Activated CD4-positive, CD25-positive, alpha-beta regulatory T cell (primary cell): ENCODE data around the gene CLTCL1.
"Not testable (repeated sequence)": the region's sequence is repeated elsewhere in the genome, so short reads cannot be mapped to it uniquely, and the experiment has no call there.

Experiments used
- DNase-seq, 4 experiments: peaks; one replicate each; lab custom pipeline; 2025; lab: John Stamatoyannopoulos, UW

CLTCL1 gene

DNA sequence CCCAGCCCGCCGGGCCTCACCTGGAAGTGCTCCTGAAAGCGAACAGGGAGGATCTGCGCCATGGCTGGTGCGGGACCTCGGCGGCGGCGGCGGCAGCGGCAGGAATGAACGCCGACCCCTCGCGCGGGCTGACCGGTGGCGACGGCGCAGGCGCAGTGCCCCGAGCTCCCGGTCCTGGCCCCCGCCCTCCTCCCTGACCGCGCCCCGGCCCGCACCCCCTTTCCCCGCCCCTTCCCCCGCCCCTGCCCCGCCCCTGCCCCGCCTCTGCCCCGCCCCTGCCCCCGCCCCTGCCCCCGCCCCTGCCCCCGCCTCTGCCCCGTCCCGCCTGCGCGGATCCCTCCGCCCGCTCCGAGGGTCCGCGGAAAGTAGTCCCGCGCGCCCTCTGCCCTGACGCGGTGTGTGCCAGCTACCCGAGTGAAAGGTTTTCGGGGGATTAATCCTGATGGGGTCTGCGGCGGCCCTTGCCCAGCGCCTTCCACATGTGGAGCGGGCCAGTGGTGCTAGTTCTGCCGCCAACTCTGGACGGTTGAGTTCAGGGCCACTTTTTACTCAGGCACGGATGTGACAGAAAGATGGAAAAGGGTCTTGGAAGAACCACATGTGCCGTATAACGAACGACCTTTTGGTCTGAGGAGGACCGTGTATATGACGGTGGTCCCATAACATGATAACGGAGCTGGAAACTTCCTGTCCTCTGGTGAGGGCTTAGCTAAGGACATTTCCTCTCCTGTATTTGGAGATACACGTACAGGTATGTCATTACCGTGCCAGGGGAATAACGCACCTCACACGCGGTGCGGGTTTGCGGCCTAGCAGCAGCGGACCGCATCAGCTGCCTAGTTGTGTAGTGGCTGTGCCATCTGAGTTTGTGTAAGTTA, at the start of gene CLTCL1:
Gene CLTCL1 (minus strand): TSS at position 140 of the 878 bp plus-strand sequence. CDS start 78 bp downstream, at position 62.
- peak; percentile 44 to 55 (median 52) for DNase-seq

DNA sequence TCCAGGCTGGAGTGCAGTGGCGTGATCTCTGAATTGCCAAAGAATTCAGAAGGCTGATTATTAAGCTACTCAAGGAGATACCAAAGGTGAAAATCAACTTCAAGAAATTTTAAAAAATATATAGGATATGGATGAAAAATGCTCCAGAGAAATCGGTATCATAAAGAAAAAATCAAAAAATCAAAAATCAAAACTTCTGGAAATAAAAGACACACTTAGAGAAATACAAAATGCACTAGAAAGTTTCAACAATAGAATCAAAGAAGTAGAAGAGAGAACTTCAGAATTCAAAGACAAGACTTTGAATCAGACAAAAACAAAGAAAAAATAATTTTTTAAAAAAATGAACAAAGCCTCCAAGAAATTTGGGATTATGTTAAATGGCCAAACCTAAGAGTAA, 45.6 kb upstream of the CLTCL1 start:
- no peak for DNase-seq

- no peak for DNase-seq
These were observed 44.9 kb upstream of the CLTCL1 start for GRCh38 chr22:19336133-19337075.

DNA sequence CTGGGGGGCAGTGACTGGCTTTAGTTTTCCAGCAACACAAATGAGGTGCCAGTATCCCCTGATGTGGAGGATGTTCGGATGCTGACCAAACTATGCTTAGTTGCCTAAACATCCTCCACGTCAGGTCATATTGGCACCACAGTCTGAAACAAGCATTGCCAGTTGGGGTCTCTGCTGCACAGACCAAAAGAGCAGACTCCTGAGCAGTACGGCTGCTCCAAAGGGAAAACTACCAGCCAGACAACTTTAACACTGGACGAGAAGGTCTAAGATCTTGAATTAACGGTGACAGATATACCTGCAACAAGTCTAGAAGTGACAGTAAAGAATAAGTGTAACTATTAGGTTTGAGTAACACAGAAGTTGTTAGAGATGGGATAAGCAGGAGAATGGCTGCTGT, 40.5 kb upstream of the CLTCL1 start:
- DNase-seq, result no peak

GRCh38 chr22:19331474-19331873, 40.0 kb upstream of the CLTCL1 start:
- no peak for DNase-seq

- DNase-seq, result no peak
These were observed 39.4 kb upstream of the CLTCL1 start for GRCh38 chr22:19330865-19331418.

- DNase-seq, result not testable (repeated sequence)
These were observed 38.7 kb upstream of the CLTCL1 start for GRCh38 chr22:19330205-19330604.

GRCh38 chr22:19329454-19329853, 37.9 kb upstream of the CLTCL1 start:
- DNase-seq, result no peak

DNA sequence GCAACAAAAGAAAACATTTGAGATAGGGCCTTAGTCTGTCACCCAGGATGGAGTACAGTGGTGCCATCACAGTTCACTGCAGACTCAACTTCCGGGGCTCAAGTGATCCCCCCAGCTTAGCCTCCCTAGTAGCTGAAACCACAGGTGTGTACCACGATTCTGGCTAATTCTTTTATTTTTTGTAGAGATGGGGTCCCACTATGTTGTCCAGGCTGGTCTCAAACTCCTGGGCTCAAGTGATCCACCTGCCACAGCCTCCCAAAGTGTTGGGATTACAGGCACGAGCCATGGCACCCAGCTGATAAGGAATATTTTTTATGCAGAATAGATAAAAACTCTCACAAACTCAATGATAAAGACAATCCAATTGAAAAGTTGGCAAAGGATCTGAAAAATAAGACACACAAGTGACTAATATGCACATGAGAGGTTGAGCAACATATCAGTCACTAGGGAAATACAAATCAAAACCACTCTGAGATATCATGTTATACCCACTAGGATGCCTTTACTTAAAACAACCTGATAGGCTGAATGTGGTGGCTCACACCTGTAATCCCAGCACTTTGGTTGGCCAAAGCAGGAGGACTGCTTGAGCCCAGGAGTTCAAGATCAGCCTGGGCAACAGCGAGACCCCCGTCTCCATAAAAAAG, 33.9 kb upstream of the CLTCL1 start:
- no peak for DNase-seq

- DNase-seq, result not testable (repeated sequence)
These were observed 31.9 kb upstream of the CLTCL1 start for GRCh38 chr22:19323420-19323819.

DNA sequence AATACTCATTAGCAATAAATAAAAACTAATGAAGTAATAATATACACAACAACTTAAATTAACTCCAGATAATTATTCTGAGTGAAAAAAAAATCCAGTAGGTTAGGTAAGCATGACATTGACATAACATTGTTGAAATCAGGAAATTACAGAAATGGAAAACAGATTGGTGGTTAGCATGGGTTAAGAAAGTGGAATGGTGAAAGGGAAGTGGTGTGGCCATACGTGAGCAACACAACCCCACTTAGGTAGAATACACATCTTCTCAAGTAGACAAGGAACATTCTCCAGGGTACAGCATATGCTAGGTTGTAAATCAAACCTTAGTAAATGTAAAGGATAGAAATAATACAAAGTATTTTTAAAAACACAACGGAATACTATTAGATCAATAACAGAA, 30.2 kb upstream of the CLTCL1 start:
- DNase-seq, result no peak

DNA sequence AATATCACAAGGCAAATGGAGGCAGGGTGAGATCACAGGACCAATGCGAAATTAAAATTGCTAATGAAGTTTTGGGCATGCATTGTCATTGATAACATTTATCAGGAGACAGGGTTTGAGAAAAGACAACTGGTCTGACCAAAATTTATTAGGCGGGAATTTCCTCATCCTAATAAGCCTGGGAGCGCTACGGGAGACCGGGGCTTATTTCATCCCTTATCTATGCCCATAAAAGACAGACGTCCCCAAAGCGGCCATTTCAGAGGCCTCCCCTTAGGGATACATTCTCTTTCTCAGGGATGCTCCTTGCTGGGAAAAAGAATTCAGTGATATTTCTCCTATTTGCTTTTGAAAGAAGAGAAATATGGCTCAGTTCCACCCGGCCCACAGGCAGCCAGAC, 28.6 kb upstream of the CLTCL1 start:
- not testable (repeated sequence) for DNase-seq

DNA sequence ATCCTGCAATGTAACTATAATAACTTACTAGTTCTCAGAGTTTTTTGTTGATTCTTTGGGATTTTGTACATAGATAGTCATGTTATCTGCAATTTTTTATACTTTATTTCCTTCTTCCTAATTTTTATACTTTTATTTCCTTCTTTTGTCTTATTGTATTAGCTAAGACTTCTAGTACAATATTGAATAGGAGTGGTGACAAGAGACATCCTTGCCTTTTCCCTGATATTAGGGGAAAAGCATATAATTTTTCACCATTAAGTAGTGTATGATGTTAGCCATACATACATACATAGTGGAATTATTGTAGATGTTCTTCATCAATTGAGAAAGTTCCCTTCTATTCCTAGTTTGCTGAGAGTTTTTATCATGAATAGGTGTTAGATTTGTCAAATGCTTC, 27.8 kb upstream of the CLTCL1 start:
- no peak for DNase-seq

DNA sequence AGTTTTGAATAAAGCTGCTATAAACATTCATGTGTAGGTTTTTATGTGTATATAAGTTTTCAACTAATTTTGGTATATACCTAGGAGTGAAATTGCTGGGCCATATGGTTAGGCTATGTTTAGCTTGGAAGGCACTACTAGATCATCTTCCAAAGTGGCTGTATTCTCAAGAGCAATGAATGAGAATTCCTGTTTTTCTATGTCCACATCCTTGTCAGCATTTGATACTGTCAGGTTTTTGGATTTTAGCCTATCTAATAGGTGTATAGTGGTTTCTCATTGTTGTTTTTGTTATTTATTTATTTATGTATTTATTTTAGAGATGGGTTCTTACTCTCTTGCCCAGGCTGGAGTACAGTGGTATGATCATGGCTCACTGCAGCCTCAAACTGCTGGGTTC, 26.3 kb upstream of the CLTCL1 start:
- DNase-seq, result no peak

- no peak for DNase-seq
These were observed 16.4 kb upstream of the CLTCL1 start for GRCh38 chr22:19307872-19308271.

GRCh38 chr22:19306535-19306934, 15.0 kb upstream of the CLTCL1 start:
- not testable (repeated sequence) for DNase-seq

DNA sequence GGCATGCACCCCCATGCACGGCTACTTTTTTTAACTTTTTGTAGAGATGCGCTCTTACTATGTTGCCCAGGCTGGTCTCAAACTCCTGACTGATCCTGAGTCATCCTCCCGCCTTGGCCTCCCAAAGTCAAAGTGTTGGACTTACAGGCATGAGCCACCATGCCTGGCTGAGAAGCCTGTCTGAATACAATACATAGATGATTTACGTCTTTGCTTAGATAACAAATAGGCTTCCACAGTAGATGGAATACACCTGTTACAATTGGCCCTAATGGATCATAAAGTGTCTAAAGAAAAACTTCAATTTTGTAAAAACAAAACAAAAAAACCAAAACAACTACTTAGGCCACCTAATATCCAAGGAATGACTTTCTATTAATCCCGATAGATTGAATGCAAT, 13.0 kb upstream of the CLTCL1 start:
- no peak for DNase-seq

DNA sequence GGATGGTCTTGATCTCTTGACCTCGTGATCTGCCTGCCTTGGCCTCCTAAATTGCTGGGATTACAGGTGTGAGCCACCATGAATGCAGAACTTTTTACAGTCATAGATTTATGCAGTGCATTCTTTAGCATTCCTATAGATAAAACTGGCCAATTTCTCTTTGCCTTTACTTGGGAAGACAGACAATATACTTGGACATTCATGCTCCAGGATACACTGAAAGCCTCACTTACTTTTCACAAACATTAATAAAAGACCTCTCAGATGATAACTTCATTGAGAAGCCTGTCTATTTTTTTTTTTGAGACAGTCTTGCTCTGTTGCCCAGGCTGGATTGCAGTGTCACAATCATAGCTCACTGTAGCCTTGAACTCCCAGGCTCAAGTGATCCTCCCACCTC, 12.3 kb upstream of the CLTCL1 start:
- no peak for DNase-seq

DNA sequence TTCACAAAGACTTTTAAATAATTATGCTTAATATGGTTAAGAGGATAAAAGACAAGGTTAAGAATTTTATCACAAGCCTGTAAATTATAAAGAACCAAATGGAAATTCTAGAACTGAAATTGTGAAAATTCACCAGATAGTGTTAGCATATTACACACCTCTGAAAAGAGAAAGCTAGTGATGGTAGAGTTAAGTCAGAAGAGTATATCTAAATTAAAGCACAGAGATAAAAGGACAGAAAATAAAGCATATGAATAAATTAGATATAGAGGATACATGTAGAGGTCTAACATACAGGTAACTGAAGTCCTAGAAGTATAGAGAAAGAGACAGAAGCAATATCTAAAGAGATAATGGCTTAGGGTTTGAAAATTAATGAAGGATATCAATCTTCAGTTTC, 4.2 kb upstream of the CLTCL1 start:
- DNase-seq, result no peak

GRCh38 chr22:19292458-19293230, 1.1 kb upstream of the CLTCL1 start:
- no peak for DNase-seq

DNA sequence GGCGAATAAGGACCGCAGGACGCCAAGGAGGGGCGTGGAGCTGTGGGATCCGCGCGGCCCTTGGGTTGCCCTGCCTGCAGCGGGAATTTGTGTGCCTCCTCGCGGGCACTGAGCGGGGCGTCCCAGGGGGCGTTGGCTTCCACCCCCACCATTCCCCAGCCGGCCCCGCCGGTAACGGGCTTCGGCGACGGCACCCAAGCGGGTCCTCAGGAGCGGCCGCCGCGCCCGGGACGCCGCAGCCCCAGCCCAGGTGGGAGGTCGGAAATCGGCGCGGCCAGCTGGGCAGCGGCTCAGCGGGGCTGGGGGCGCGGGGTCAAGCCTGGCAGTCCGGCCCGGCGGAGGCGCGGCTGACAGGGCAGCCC, 320 bp downstream of the CLTCL1 start:
- DNase-seq, result no peak
